GDM1 (cell line): ENCODE results near the gene MYPN.
"Not testable (repeated sequence)": the region's sequence is repeated elsewhere in the genome, so short reads cannot be mapped to it uniquely, and the experiment has no call there.

Source experiments
- DNase-seq: peaks from one replicate; lab custom pipeline; 2025; lab: John Stamatoyannopoulos, UW

Gene MYPN

GRCh38 chr10:68171539-68172080, 62.3 kb downstream of the MYPN start:
- no peak for DNase-seq

- DNase-seq = no peak
These were observed 63.0 kb downstream of the MYPN start for GRCh38 chr10:68172324-68172723.

GRCh38 chr10:68175949-68176348, 66.7 kb downstream of the MYPN start:
- no peak for DNase-seq

GRCh38 chr10:68176797-68177196, 67.5 kb downstream of the MYPN start:
- DNase-seq = no peak

- DNase-seq = no peak
These were observed 69.3 kb downstream of the MYPN start for GRCh38 chr10:68178592-68178991.

- no peak for DNase-seq
These were observed 69.7 kb downstream of the MYPN start for GRCh38 chr10:68179016-68179415.

GRCh38 chr10:68180490-68180889, 71.2 kb downstream of the MYPN start:
- no peak for DNase-seq

GRCh38 chr10:68184546-68184945, 75.3 kb downstream of the MYPN start:
- no peak for DNase-seq

- DNase-seq = no peak
These were observed 75.8 kb downstream of the MYPN start for GRCh38 chr10:68185085-68185484.

- DNase-seq = no peak
These were observed 79.5 kb downstream of the MYPN start for GRCh38 chr10:68188835-68189234.

GRCh38 chr10:68192113-68192512, 82.8 kb downstream of the MYPN start:
- DNase-seq = no peak

- DNase-seq = no peak
These were observed 85.0 kb downstream of the MYPN start for GRCh38 chr10:68194290-68194689.

- DNase-seq = not testable (repeated sequence)
These were observed 86.5 kb downstream of the MYPN start for GRCh38 chr10:68195776-68196175.

- no peak for DNase-seq
These were observed 87.4 kb downstream of the MYPN start for GRCh38 chr10:68196701-68197100.

- no peak for DNase-seq
These were observed 93.7 kb downstream of the MYPN start for GRCh38 chr10:68202960-68203353.

- peak; percentile 32 for DNase-seq
These were observed 99.2 kb downstream of the MYPN start for GRCh38 chr10:68208424-68209042.

- no peak for DNase-seq
These were observed 102.4 kb downstream of the MYPN start for GRCh38 chr10:68211669-68212068.

- DNase-seq = no peak
These were observed 103.5 kb downstream of the MYPN start for GRCh38 chr10:68212721-68213352.

GRCh38 chr10:68218786-68219185, 109.5 kb downstream of the MYPN start:
- no peak for DNase-seq

GRCh38 chr10:68221196-68221595, 111.9 kb downstream of the MYPN start:
- no peak for DNase-seq

GRCh38 chr10:68222391-68222790, 113.1 kb downstream of the MYPN start:
- no peak for DNase-seq

- no peak for DNase-seq
These were observed 114.4 kb downstream of the MYPN start for GRCh38 chr10:68223535-68224165.

- no peak for DNase-seq
These were observed 115.5 kb downstream of the MYPN start for GRCh38 chr10:68224810-68225209.
